ENCODE results near the gene ASCC1.

The ASCC1 gene

GRCh38 chr10:72062832-72063702 lies 153.0 kb downstream of the ASCC1 start:
- no peak overlapping the region for H3K4me3 ChIP-seq (ENCODE audit: low read length in 2 of 2)
- H3K27ac ChIP-seq (ENCODE audit: low read depth in 2 of 2, low read length in 2 of 2) = peak overlapping the region in 1 of 2 donors; percentile 21
- no peaks in the 10 kb centered on the region for H3K9me3 ChIP-seq (ENCODE audit: control insufficient read depth in 2 of 2, low read length in 2 of 2)
- no peak overlapping the region for H3K9ac ChIP-seq (ENCODE audit: low read depth in 1 of 2, low read length in 2 of 2)
- no peaks in the 10 kb centered on the region for H3K36me3 ChIP-seq (ENCODE audit: control insufficient read depth in 2 of 2, insufficient read depth in 2 of 2, low read length in 2 of 2)
- H3K27me3 ChIP-seq (ENCODE audit: control insufficient read depth in 2 of 2, insufficient read depth in 2 of 2, low read length in 2 of 2) = no peaks in the 10 kb centered on the region
- peaks cover 0 to 5% of the 10 kb centered on the region in 2 donors for H3K4me1 ChIP-seq (ENCODE audit: control insufficient read depth in 2 of 2, insufficient read depth in 2 of 2, low read length in 2 of 2)

- Histone ChIP-seq H3K4me3 (ENCODE audit: low read length in 2 of 2) (no peak overlapping the region), H3K27me3 (ENCODE audit: control insufficient read depth in 2 of 2, insufficient read depth in 2 of 2, low read length in 2 of 2) (no peaks in the 10 kb centered on the region), H3K9ac (ENCODE audit: low read depth in 1 of 2, low read length in 2 of 2) (no peak overlapping the region), H3K9me3 (ENCODE audit: control insufficient read depth in 2 of 2, low read length in 2 of 2) (no peaks in the 10 kb centered on the region), H3K27ac (ENCODE audit: low read depth in 2 of 2, low read length in 2 of 2) (no peak overlapping the region), H3K36me3 (ENCODE audit: control insufficient read depth in 2 of 2, insufficient read depth in 2 of 2, low read length in 2 of 2) (no peaks in the 10 kb centered on the region), H3K4me1 (ENCODE audit: control insufficient read depth in 2 of 2, insufficient read depth in 2 of 2, low read length in 2 of 2) (peaks cover 0 to 5% of the 10 kb centered on the region in 2 donors)
These were observed 153.7 kb downstream of the ASCC1 start for GRCh38 chr10:72062382-72062781.

GRCh38 chr10:72061930-72062329 lies 154.1 kb downstream of the ASCC1 start:
- Histone ChIP-seq H3K27me3 (ENCODE audit: control insufficient read depth in 2 of 2, insufficient read depth in 2 of 2, low read length in 2 of 2) (no peaks in the 10 kb centered on the region), H3K9ac (ENCODE audit: low read depth in 1 of 2, low read length in 2 of 2) (no peak overlapping the region), H3K9me3 (ENCODE audit: control insufficient read depth in 2 of 2, low read length in 2 of 2) (no peaks in the 10 kb centered on the region), H3K36me3 (ENCODE audit: control insufficient read depth in 2 of 2, insufficient read depth in 2 of 2, low read length in 2 of 2) (no peaks in the 10 kb centered on the region), H3K27ac (ENCODE audit: low read depth in 2 of 2, low read length in 2 of 2) (no peak overlapping the region), H3K4me1 (ENCODE audit: control insufficient read depth in 2 of 2, insufficient read depth in 2 of 2, low read length in 2 of 2) (peaks cover 0 to 5% of the 10 kb centered on the region in 2 donors), H3K4me3 (ENCODE audit: low read length in 2 of 2) (no peak overlapping the region)

- Histone ChIP-seq H3K36me3 (ENCODE audit: control insufficient read depth in 2 of 2, insufficient read depth in 2 of 2, low read length in 2 of 2) (no peaks in the 10 kb centered on the region), H3K9ac (ENCODE audit: low read depth in 1 of 2, low read length in 2 of 2) (no peak overlapping the region), H3K27ac (ENCODE audit: low read depth in 2 of 2, low read length in 2 of 2) (no peak overlapping the region), H3K27me3 (ENCODE audit: control insufficient read depth in 2 of 2, insufficient read depth in 2 of 2, low read length in 2 of 2) (no peaks in the 10 kb centered on the region), H3K9me3 (ENCODE audit: control insufficient read depth in 2 of 2, low read length in 2 of 2) (no peaks in the 10 kb centered on the region), H3K4me3 (ENCODE audit: low read length in 2 of 2) (no peak overlapping the region), H3K4me1 (ENCODE audit: control insufficient read depth in 2 of 2, insufficient read depth in 2 of 2, low read length in 2 of 2) (peaks cover 0 to 5% of the 10 kb centered on the region in 2 donors)
These were observed 154.6 kb downstream of the ASCC1 start for GRCh38 chr10:72061491-72061890.

- Histone ChIP-seq H3K36me3 (ENCODE audit: control insufficient read depth in 2 of 2, insufficient read depth in 2 of 2, low read length in 2 of 2) (no peaks in the 10 kb centered on the region), H3K27ac (ENCODE audit: low read depth in 2 of 2, low read length in 2 of 2) (no peak overlapping the region), H3K9ac (ENCODE audit: low read depth in 1 of 2, low read length in 2 of 2) (no peak overlapping the region), H3K27me3 (ENCODE audit: control insufficient read depth in 2 of 2, insufficient read depth in 2 of 2, low read length in 2 of 2) (no peaks in the 10 kb centered on the region), H3K9me3 (ENCODE audit: control insufficient read depth in 2 of 2, low read length in 2 of 2) (no peaks in the 10 kb centered on the region), H3K4me3 (ENCODE audit: low read length in 2 of 2) (no peak overlapping the region), H3K4me1 (ENCODE audit: control insufficient read depth in 2 of 2, insufficient read depth in 2 of 2, low read length in 2 of 2) (peaks cover 0 to 5% of the 10 kb centered on the region in 2 donors)
These were observed 155.9 kb downstream of the ASCC1 start for GRCh38 chr10:72059843-72060822.

GRCh38 chr10:72058989-72059842 lies 156.9 kb downstream of the ASCC1 start:
- Histone ChIP-seq H3K27ac (ENCODE audit: low read depth in 2 of 2, low read length in 2 of 2) (no peak overlapping the region), H3K9me3 (ENCODE audit: control insufficient read depth in 2 of 2, low read length in 2 of 2) (no peaks in the 10 kb centered on the region)

GRCh38 chr10:72058347-72058898 lies 157.7 kb downstream of the ASCC1 start:
- H3K36me3 ChIP-seq (ENCODE audit: control insufficient read depth in 2 of 2, insufficient read depth in 2 of 2, low read length in 2 of 2) = no peaks in the 10 kb centered on the region
- H3K9ac ChIP-seq (ENCODE audit: low read depth in 1 of 2, low read length in 2 of 2) = no peak overlapping the region
- H3K4me3 ChIP-seq (ENCODE audit: low read length in 2 of 2) = no peak overlapping the region
- no peaks in the 10 kb centered on the region for H3K4me1 ChIP-seq (ENCODE audit: control insufficient read depth in 2 of 2, insufficient read depth in 2 of 2, low read length in 2 of 2)
- no peaks in the 10 kb centered on the region for H3K27me3 ChIP-seq (ENCODE audit: control insufficient read depth in 2 of 2, insufficient read depth in 2 of 2, low read length in 2 of 2)
- H3K9me3 ChIP-seq (ENCODE audit: control insufficient read depth in 2 of 2, low read length in 2 of 2) = no peaks in the 10 kb centered on the region
- no peak overlapping the region for H3K27ac ChIP-seq (ENCODE audit: low read depth in 2 of 2, low read length in 2 of 2)

More at GRCh38 chr10:72058989-72059842, 156.9 kb downstream of the ASCC1 start:
- no peaks in the 10 kb centered on the region for H3K36me3 ChIP-seq (ENCODE audit: control insufficient read depth in 2 of 2, insufficient read depth in 2 of 2, low read length in 2 of 2)
- no peak overlapping the region for H3K9ac ChIP-seq (ENCODE audit: low read depth in 1 of 2, low read length in 2 of 2)
- H3K27me3 ChIP-seq (ENCODE audit: control insufficient read depth in 2 of 2, insufficient read depth in 2 of 2, low read length in 2 of 2) = no peaks in the 10 kb centered on the region
- peaks cover 0 to 5% of the 10 kb centered on the region in 2 donors for H3K4me1 ChIP-seq (ENCODE audit: control insufficient read depth in 2 of 2, insufficient read depth in 2 of 2, low read length in 2 of 2)
- H3K4me3 ChIP-seq (ENCODE audit: low read length in 2 of 2) = no peak overlapping the region

- H3K9ac ChIP-seq (ENCODE audit: low read depth in 1 of 2, low read length in 2 of 2) = no peak overlapping the region
- H3K9me3 ChIP-seq (ENCODE audit: control insufficient read depth in 2 of 2, low read length in 2 of 2) = no peaks in the 10 kb centered on the region
- H3K4me1 ChIP-seq (ENCODE audit: control insufficient read depth in 2 of 2, insufficient read depth in 2 of 2, low read length in 2 of 2) = no peaks in the 10 kb centered on the region
- no peaks in the 10 kb centered on the region for H3K27me3 ChIP-seq (ENCODE audit: control insufficient read depth in 2 of 2, insufficient read depth in 2 of 2, low read length in 2 of 2)
- no peak overlapping the region for H3K27ac ChIP-seq (ENCODE audit: low read depth in 2 of 2, low read length in 2 of 2)
- no peak overlapping the region for H3K4me3 ChIP-seq (ENCODE audit: low read length in 2 of 2)
- no peaks in the 10 kb centered on the region for H3K36me3 ChIP-seq (ENCODE audit: control insufficient read depth in 2 of 2, insufficient read depth in 2 of 2, low read length in 2 of 2)
These were observed 158.9 kb downstream of the ASCC1 start for GRCh38 chr10:72056932-72057751.

- no peaks in the 10 kb centered on the region for H3K4me1 ChIP-seq (ENCODE audit: control insufficient read depth in 2 of 2, insufficient read depth in 2 of 2, low read length in 2 of 2)
- no peak overlapping the region for H3K4me3 ChIP-seq (ENCODE audit: low read length in 2 of 2)
- H3K9ac ChIP-seq (ENCODE audit: low read depth in 1 of 2, low read length in 2 of 2) = no peak overlapping the region
- no peaks in the 10 kb centered on the region for H3K9me3 ChIP-seq (ENCODE audit: control insufficient read depth in 2 of 2, low read length in 2 of 2)
- no peaks in the 10 kb centered on the region for H3K27me3 ChIP-seq (ENCODE audit: control insufficient read depth in 2 of 2, insufficient read depth in 2 of 2, low read length in 2 of 2)
- H3K27ac ChIP-seq (ENCODE audit: low read depth in 2 of 2, low read length in 2 of 2) = no peak overlapping the region
- H3K36me3 ChIP-seq (ENCODE audit: control insufficient read depth in 2 of 2, insufficient read depth in 2 of 2, low read length in 2 of 2) = no peaks in the 10 kb centered on the region
These were observed 160.0 kb downstream of the ASCC1 start for GRCh38 chr10:72056113-72056512.
